Neuronal stem cell (in vitro differentiated cells): ENCODE measurements around the gene NUDT10.
"Not testable (repeated sequence)": the region's sequence is repeated elsewhere in the genome, so short reads cannot be mapped to it uniquely, and the experiment has no call there.

ENCODE experiments used
- DNase-seq: peaks from one replicate; pipeline ENCODE4 v3.0.0-alpha.2; 2013; ENCODE audit warnings: low spot score
- H2AFZ ChIP-seq: one replicate; pipeline ENCODE4 v1.6.1; 2013; ENCODE audit warnings: mild to moderate bottlenecking, low read length, inconsistent platforms
- H2AK5ac ChIP-seq: 2 replicates; pipeline ENCODE4 v1.6.1; 2013; ENCODE audit warnings: low read depth, mild to moderate bottlenecking, inconsistent platforms, low read length, moderate library complexity, mixed read lengths
- H2BK120ac ChIP-seq: 2 replicates; pipeline ENCODE4 v1.6.1; 2013; ENCODE audit warnings: low read depth, mild to moderate bottlenecking, inconsistent platforms, low read length, moderate library complexity, mixed read lengths
- H2BK12ac ChIP-seq: one replicate; pipeline ENCODE4 v1.6.1; 2013; ENCODE audit warnings: low read length, inconsistent platforms
- H2BK15ac ChIP-seq: 2 replicates; pipeline ENCODE4 v1.6.1; 2013; ENCODE audit warnings: mild to moderate bottlenecking, low read length, inconsistent platforms, mixed read lengths
- H2BK5ac ChIP-seq: one replicate; pipeline ENCODE4 v1.6.1; 2013; ENCODE audit warnings: inconsistent platforms, mild to moderate bottlenecking, low read length, moderate library complexity
- H3K14ac ChIP-seq: one replicate; pipeline ENCODE4 v1.6.1; 2013; ENCODE audit warnings: low read length, inconsistent platforms
- H3K18ac ChIP-seq: 2 replicates; pipeline ENCODE4 v1.6.1; 2013; ENCODE audit warnings: low read length, inconsistent platforms
- H3K23ac ChIP-seq: 2 replicates; pipeline ENCODE4 v1.6.1; 2013; ENCODE audit warnings: low read depth, mild to moderate bottlenecking, mixed read lengths, low read length, inconsistent platforms; ENCODE audit not compliant: poor library complexity
- H3K27ac ChIP-seq: replicated peaks from 3 replicates; pipeline ENCODE4 v1.5.1; 2013; ENCODE audit warnings: low read length, inconsistent platforms
- H3K27me3 ChIP-seq, 3 experiments: 2 replicates each; pipeline ENCODE4 v1.6.1; 2013; ENCODE audit warnings: low read length in 3 of 3, mild to moderate bottlenecking in 2 of 3, inconsistent platforms in 1 of 3, low read depth in 1 of 3, mixed read lengths in 1 of 3, moderate library complexity in 1 of 3; ENCODE audit not compliant: control insufficient read depth in 3 of 3, insufficient read depth in 3 of 3
- H3K36me3 ChIP-seq, 2 donors: replicated peaks in 1 of 2; 2 replicates each; pipeline ENCODE4 v1.6.1; 2013; ENCODE audit warnings: low read length in 2 of 2; ENCODE audit not compliant: control insufficient read depth in 2 of 2, insufficient read depth in 2 of 2
- H3K4ac ChIP-seq: 2 replicates; pipeline ENCODE4 v1.6.1; 2013; ENCODE audit warnings: inconsistent platforms, mild to moderate bottlenecking, low read length, moderate library complexity
- H3K4me1 ChIP-seq, 2 donors: 1 replicate in 1 of 2; 2 replicates in 1 of 2; pipeline ENCODE4 v1.6.1; 2013; ENCODE audit warnings: low read length in 2 of 2, low read depth in 1 of 2; ENCODE audit not compliant: control insufficient read depth in 2 of 2, insufficient read depth in 1 of 2
- H3K4me2 ChIP-seq: one replicate; pipeline ENCODE4 v1.6.1; 2013; ENCODE audit warnings: mild to moderate bottlenecking, low read length, inconsistent platforms; ENCODE audit not compliant: insufficient read depth, poor library complexity, severe bottlenecking
- H3K4me3 ChIP-seq, 2 donors: 2 replicates each; pipeline ENCODE4 v1.5.1; 2013; ENCODE audit warnings: low read length in 2 of 2, mild to moderate bottlenecking in 2 of 2, inconsistent platforms in 1 of 2, moderate library complexity in 1 of 2
- H3K79me1 ChIP-seq: one replicate; pipeline ENCODE4 v1.6.1; 2013; ENCODE audit warnings: low read depth, mild to moderate bottlenecking, inconsistent platforms, low read length, moderate library complexity
- H3K9ac ChIP-seq: one replicate; pipeline ENCODE4 v1.6.1; 2013; ENCODE audit warnings: mild to moderate bottlenecking, low read depth, low read length, inconsistent platforms; ENCODE audit not compliant: poor library complexity
- H3K9me3 ChIP-seq, 2 donors: replicated peaks in 1 of 2; 2 replicates each; pipeline versions ENCODE3 to v1.6.1; 2013; ENCODE audit warnings: low read length in 2 of 2, mild to moderate bottlenecking in 2 of 2, inconsistent platforms in 1 of 2, low read depth in 1 of 2, mixed read lengths in 1 of 2, moderate library complexity in 1 of 2; ENCODE audit not compliant: control insufficient read depth in 2 of 2, insufficient read depth in 1 of 2
- H4K8ac ChIP-seq: one replicate; pipeline ENCODE4 v1.6.1; 2013; ENCODE audit warnings: low read depth, mild to moderate bottlenecking, inconsistent platforms, low read length, moderate library complexity
- H4K91ac ChIP-seq: one replicate; pipeline ENCODE4 v1.6.1; 2013; ENCODE audit warnings: low read length, low read depth, mild to moderate bottlenecking, inconsistent platforms; ENCODE audit not compliant: poor library complexity
- WGBS, 2 donors: extraction: QIAGEN DNeasy Blood & Tissue Kit; methylation state at CpG; one replicate each; pipeline ENCODE4 v1.1.7; 2013; ENCODE audit warnings: missing lambda C conversion rate in 2 of 2, mixed read lengths in 1 of 2; ENCODE audit not compliant: insufficient read length in 2 of 2, insufficient replicate concordance in 1 of 2; ENCODE audit errors: extremely low coverage in 2 of 2; 5-methylcytosine and 5-hydroxymethylcytosine counted together

NUDT10 gene

DNA sequence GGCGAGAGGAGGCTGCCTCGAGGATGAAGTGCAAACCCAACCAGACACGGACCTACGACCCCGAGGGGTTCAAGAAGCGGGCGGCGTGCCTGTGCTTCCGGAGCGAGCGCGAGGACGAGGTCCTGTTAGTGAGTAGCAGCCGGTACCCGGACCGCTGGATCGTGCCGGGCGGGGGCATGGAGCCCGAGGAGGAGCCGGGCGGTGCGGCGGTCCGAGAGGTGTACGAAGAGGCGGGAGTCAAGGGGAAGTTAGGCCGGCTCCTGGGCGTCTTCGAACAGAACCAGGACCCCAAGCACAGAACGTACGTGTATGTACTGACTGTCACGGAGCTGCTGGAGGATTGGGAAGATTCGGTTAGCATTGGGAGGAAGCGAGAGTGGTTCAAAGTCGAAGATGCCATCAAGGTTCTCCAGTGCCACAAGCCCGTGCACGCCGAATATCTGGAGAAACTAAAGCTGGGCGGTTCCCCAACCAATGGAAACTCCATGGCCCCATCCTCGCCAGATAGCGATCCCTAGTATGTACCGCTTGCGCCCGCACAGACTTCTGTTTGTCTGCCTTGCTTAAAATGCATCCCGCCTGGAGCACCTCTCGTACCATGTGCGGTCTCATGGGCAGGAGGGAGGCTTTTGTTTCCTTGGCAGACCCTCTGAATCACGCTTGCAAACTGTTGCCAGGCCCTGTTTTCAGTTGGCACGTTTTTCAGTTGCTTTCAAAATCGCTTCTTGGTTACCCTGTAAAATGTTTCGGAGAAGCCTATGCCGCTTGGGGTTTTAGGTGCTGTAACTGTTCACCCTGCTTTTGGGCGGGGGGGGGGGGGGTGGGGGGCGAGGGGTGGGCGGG is 542 bp downstream of the NUDT10 start:
- H3K4me1 ChIP-seq, DNase-seq: not testable (repeated sequence)
- peak overlapping the region; percentile 49 for H3K27ac ChIP-seq

GRCh38 chrX:51334276-51334675 is 1.7 kb downstream of the NUDT10 start:
- Histone ChIP-seq H4K91ac (no peak overlapping the region), H3K9me3 (no peaks in the 10 kb centered on the region), H3K14ac (no peak overlapping the region), H2BK120ac (no peak overlapping the region), H4K8ac (no peak overlapping the region), H3K36me3 (no peaks in the 10 kb centered on the region), H3K4me3 (no peak overlapping the region), H2BK12ac (no peak overlapping the region), H3K18ac (no peak overlapping the region), H2BK15ac (no peak overlapping the region), H3K27me3 (peaks cover 0 to 19% (median 0%) of the 10 kb centered on the region in 3 experiments), H3K9ac (no peak overlapping the region), H3K27ac (no peak overlapping the region), H2AK5ac (no peak overlapping the region), H3K4me1 (no peaks in the 10 kb centered on the region), H2BK5ac (no peak overlapping the region), H2AFZ (no peak overlapping the region), H3K79me1 (no peaks in the 10 kb centered on the region), H3K23ac (no peak overlapping the region), H3K4ac (no peak overlapping the region), H3K4me2 (no peak overlapping the region)
- DNase-seq = no peak
- WGBS, 2 donors = no CpG with 5 or more reads among the region's 4 CpGs

More for the DNA sequence above, 542 bp downstream of the NUDT10 start:
- not testable (repeated sequence) for H2BK15ac ChIP-seq, H2BK120ac ChIP-seq, H3K36me3 ChIP-seq, H4K91ac ChIP-seq, H3K14ac ChIP-seq, H3K79me1 ChIP-seq, H2BK5ac ChIP-seq, H2BK12ac ChIP-seq, H3K4ac ChIP-seq, H3K23ac ChIP-seq, H3K9me3 ChIP-seq, H2AK5ac ChIP-seq, H4K8ac ChIP-seq
- peak overlapping the region; percentile 21 for H3K9ac ChIP-seq
- peak overlapping the region; percentile 50 to 84 for H3K4me3 ChIP-seq
- peak overlapping the region; percentile 91 for H2AFZ ChIP-seq
- WGBS, 2 donors = no CpG with 5 or more reads among the region's 56 CpGs
- H3K27me3 ChIP-seq = peaks cover 0 to 25% (median 0%) of the 10 kb centered on the region in 3 experiments
- peak overlapping the region; percentile 54 for H3K4me2 ChIP-seq
- H3K18ac ChIP-seq = peak overlapping the region; percentile 71

GRCh38 chrX:51336584-51336983 is 4.0 kb downstream of the NUDT10 start:
- Histone ChIP-seq H4K91ac (no peak overlapping the region), H2BK12ac (no peak overlapping the region), H2BK5ac (no peak overlapping the region), H2BK120ac (no peak overlapping the region), H4K8ac (no peak overlapping the region), H2AK5ac (no peak overlapping the region), H3K4me3 (no peak overlapping the region), H3K4me2 (no peak overlapping the region), H3K14ac (no peak overlapping the region), H3K18ac (no peak overlapping the region), H3K9ac (no peak overlapping the region), H3K27ac (no peak overlapping the region), H3K79me1 (no peaks in the 10 kb centered on the region), H3K36me3 (no peaks in the 10 kb centered on the region), H2BK15ac (no peak overlapping the region), H3K27me3 (peaks cover 0 to 13% (median 0%) of the 10 kb centered on the region in 3 experiments), H2AFZ (no peak overlapping the region), H3K23ac (no peak overlapping the region), H3K9me3 (no peaks in the 10 kb centered on the region), H3K4me1 (no peaks in the 10 kb centered on the region), H3K4ac (no peak overlapping the region)
- no peak for DNase-seq
- WGBS, 2 donors = no CpG with 5 or more reads among the region's 3 CpGs

DNA sequence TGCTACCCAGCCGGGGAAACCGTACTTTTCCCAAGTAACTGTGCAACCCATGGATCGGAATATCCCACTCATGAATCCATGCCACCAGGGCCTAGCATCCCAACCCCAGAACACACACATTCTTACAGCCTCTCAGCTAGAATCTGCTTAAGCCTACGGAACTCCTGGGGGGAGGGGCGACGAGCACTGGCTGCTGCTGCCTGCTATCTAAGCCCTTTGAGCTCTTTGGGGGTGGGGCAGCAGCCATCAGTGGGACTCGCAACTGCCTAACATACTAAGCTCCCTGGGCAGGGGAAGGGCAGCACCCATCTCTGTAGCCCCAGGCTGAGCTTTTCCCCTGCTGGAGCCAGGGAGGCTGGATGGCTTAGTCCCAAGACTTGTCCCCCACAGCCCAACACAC is 28.6 kb downstream of the NUDT10 start:
- Histone ChIP-seq H3K4me3 (no peak overlapping the region), H3K36me3 (no peaks in the 10 kb centered on the region), H3K4ac (no peak overlapping the region), H3K27ac (no peak overlapping the region), H4K91ac (no peak overlapping the region), H2BK12ac (no peak overlapping the region), H2BK15ac (no peak overlapping the region), H3K9ac (no peak overlapping the region), H3K23ac (no peak overlapping the region), H3K4me2 (no peak overlapping the region), H3K18ac (no peak overlapping the region), H3K79me1 (no peaks in the 10 kb centered on the region), H3K9me3 (no peaks in the 10 kb centered on the region), H3K14ac (no peak overlapping the region), H4K8ac (no peak overlapping the region), H3K27me3 (no peaks in the 10 kb centered on the region), H2AK5ac (no peak overlapping the region), H2AFZ (no peak overlapping the region), H2BK5ac (no peak overlapping the region), H3K4me1 (no peaks in the 10 kb centered on the region), H2BK120ac (no peak overlapping the region)
- WGBS, 2 donors = no CpG with 5 or more reads among the region's 7 CpGs
- DNase-seq = no peak
